Measurements from ENCODE around the gene XKR3. TPM values are rescaled to one million over a fixed set of nuclear protein-coding genes. Genes with fewer than 3 reads are reported as not detected.
"Not testable (repeated sequence)": the region's sequence is repeated elsewhere in the genome, so short reads cannot be mapped to it uniquely, and the experiment has no call there.

XKR3 gene
- total RNA-seq, 5 donors from 2014 or later (not counting 1 experiment from before 2014, with no cell fraction given): not detected

GRCh38 chr22:16747266-16748159 lies 77.7 kb downstream of the XKR3 start:
- WGBS (ENCODE audit: insufficient coverage): 93% methylated on average over 8 of the region's 21 CpGs
- H3K27me3 Mint-ChIP-seq; H3K4me1 ChIP-seq (ENCODE audit: control insufficient read depth in 1 of 2, extremely low read depth in 1 of 2, insufficient read depth in 2 of 2, low read length in 2 of 2); H3K4me1 Mint-ChIP-seq; H3K4me3 ChIP-seq (ENCODE audit: control insufficient read depth in 1 of 2, extremely low read depth in 1 of 2, low read length in 1 of 2); ATAC-seq (replicated peaks in 1 of 4); H3K27me3 ChIP-seq (replicated peaks in 1 of 2; ENCODE audit: control insufficient read depth in 2 of 2, extremely low read depth in 1 of 2, insufficient read depth in 2 of 2, low read length in 1 of 2); H3K27ac ChIP-seq (ENCODE audit: low read length); H3K4me3 Mint-ChIP-seq; H3K36me3 ChIP-seq (ENCODE audit: control insufficient read depth in 2 of 2, extremely low read depth in 1 of 2, insufficient read depth in 1 of 2, low read length in 1 of 2); H3K9me3 ChIP-seq; H3K9me3 Mint-ChIP-seq; DNase-seq; POLR2A ChIA-PET; H3K27ac Mint-ChIP-seq; H3K36me3 Mint-ChIP-seq: not testable (repeated sequence)
- CTCF ChIA-PET: interaction anchor here in 1 of 2 donors (0.6 kb wide), 2 partner anchors 108 to 562 kb away, joined by 3 read pairs; no protein-coding TSS in a partner anchor

GRCh38 chr22:16734271-16734670 lies 90.9 kb downstream of the XKR3 start:
- H3K27me3 ChIP-seq (replicated peaks in 1 of 2; ENCODE audit: control insufficient read depth in 2 of 2, extremely low read depth in 1 of 2, insufficient read depth in 2 of 2, low read length in 1 of 2); H3K4me3 Mint-ChIP-seq; H3K36me3 Mint-ChIP-seq; H3K27me3 Mint-ChIP-seq; H3K27ac ChIP-seq (ENCODE audit: low read length); H3K4me3 ChIP-seq (ENCODE audit: control insufficient read depth in 1 of 2, extremely low read depth in 1 of 2, low read length in 1 of 2); H3K9me3 Mint-ChIP-seq; H3K4me1 ChIP-seq (ENCODE audit: control insufficient read depth in 1 of 2, extremely low read depth in 1 of 2, insufficient read depth in 2 of 2, low read length in 2 of 2); H3K36me3 ChIP-seq (ENCODE audit: control insufficient read depth in 2 of 2, extremely low read depth in 1 of 2, insufficient read depth in 1 of 2, low read length in 1 of 2); H3K4me1 Mint-ChIP-seq; ATAC-seq (replicated peaks in 1 of 4); H3K27ac Mint-ChIP-seq; H3K9me3 ChIP-seq; CTCF ChIA-PET; POLR2A ChIA-PET; DNase-seq: not testable (repeated sequence)
- no CpG with 5 or more reads among the region's 1 CpG for WGBS (ENCODE audit: insufficient coverage)

Other genes starting within 250 kb of the XKR3 start
- gene CCT8L2, start 232.6 kb downstream of the XKR3 start, total RNA-seq: not detected
- under 1 TPM in 1 of 5 donors, not detected in 4; 0.28 TPM for gene GAB4, start 182.8 kb upstream of the XKR3 start, total RNA-seq